B cell (primary cell): ENCODE measurements around the gene ATXN1.

Source experiments
- CTCF ChIP-seq: fragments of 200-600 bp; IDR thresholded peaks from one replicate; pipeline ENCODE4 v1.8.0; 2022; ENCODE audit warnings: antibody characterized with exemption, mild to moderate bottlenecking
- EZH2 ChIP-seq: IDR thresholded peaks from 2 replicates; pipeline ENCODE4 v1.6.1; 2012; ENCODE audit warnings: borderline replicate concordance, low read depth, mild to moderate bottlenecking, moderate library complexity, low read length; ENCODE audit not compliant: insufficient read depth, poor library complexity, severe bottlenecking

GRCh38 chr6:16767765-16768476, 6.7 kb upstream of the ATXN1 start:
- TF ChIP-seq CTCF = no peak
- no peak for TF ChIP-seq EZH2
